HG03196 (cell line): Measurements from ENCODE around the gene TEX13C.
"Not testable (repeated sequence)": the region's sequence is repeated elsewhere in the genome, so short reads cannot be mapped to it uniquely, and the experiment has no call there.

ENCODE experiments used
- ATAC-seq: cut with Tn5 transposase; IDR thresholded peaks from one replicate; pipeline ENCODE4 v1.9.1; 2021; ENCODE audit not compliant: unreplicated experiment

The TEX13C gene

DNA sequence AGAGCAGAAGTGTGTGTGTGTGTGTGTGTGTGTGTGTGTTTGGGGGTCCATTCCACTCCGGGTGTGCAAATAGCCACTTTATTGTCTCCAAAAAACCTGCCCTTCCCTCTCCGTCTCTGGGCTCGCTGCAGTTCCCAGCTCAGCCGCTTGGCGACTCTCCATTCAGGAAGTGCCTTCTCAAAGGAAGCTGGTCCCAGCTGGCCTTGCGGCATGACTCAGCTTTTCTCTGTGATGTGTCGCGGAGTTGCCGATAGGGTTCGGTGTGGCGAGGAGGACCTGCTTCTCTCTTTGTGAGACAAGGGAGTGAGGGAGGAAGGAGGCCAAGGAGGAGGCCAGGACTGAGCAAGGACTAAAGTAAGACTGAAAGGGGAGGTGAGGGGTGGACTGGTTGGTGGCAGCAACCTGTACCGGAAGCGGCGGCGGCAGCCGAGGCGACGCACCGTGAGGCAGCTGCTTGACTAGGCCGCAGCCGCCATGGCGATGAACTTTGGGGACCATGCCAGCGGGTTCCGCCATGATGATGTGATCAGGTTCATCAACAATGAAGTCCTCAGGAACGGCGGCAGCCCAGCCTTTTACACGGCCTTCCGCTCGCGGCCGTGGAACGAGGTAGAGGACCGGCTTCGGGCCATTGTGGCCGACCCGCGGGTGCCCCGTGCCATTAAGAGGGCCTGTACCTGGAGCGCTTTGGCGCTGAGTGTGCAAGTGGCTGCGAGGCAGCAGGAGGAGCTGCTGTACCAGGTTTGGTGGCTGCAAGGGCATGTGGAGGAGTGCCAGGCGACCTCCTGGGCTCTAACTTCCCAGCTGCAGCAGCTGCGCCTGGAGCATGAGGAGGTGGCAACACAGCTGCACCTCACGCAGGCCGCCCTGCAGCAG, at the start of gene TEX13C:
TSS of gene TEX13C (plus strand) at position 226 of the 876 bp plus-strand sequence. CDS start at position 475, 249 bp downstream.
- ATAC-seq = no peak

DNA sequence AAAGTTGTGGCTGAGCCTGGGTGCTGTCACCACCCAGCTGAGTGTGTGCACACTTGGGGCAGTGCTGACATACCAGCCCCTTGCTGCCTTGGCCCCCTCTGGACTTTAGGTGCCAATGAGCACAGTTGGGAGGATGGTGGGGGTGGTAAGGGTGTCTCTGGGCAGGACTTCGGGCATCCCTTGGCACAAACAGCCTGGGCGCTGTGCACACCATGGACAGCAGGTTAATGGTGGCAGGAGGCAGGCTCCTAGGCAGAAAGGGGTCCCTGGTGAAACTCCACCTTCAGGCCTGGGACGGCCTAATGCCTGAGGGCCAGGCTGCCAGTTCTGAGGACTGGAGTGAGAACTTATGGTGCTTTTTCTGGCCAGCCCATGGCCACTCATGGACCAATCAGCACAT, 32.4 kb upstream of the TEX13C start:
- ATAC-seq = no peak

DNA sequence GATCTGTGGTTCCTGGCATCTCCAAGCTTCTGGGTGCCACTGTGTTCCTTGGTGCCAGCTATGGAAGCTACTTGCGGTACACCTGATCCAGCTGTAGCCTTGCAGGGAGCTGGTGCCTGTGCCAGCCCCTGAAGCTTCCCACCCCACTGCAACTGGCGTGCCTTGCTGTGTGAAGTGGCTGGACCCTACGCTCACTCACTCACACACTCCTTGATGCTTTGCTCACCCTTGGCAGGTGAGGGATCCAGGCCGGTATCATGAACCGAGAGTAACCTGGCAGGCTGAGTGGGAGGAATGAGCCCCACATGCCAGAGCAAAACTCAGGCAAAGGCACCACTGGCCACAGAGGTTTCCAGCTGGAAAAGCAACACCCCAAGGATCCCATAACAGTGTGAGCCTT, 31.3 kb upstream of the TEX13C start:
- ATAC-seq = no peak

DNA sequence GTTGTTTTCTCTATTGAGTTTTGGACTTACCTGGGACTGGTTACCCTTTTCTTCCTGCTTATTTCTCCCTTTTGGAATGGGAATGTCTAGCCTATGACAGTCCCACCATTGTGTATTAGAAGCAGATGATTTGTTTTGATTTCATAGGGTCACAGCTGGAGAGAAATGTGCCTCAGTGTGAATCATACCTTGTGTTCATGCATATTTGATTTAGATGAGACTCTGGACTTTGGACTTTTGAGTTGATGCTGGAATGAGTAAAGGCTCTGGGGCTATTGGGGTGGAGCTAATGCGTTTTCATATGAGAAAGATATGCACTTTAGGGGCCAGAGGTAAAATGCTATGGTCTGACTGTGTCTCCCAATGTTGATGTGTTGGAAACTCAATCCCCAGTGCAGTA, 30.5 kb upstream of the TEX13C start:
- ATAC-seq = no peak

DNA sequence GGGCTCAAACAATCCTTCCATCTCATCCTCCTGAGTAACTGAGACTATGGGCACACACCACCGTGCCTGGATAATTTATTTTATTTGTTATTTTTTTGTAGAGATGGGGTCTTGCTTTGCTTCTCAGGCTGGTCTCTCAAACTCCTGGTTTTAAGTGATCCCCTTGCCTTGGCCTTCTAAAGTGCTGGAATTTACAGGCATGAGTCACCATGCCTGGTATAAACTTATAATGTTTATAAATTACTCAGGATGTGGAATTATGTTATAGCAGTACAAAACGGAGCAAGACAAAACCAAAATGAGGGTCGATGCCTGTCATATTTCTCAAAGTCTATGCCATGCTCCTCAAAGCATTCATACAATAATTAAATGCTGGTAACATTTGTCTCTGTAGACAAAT, 29.8 kb upstream of the TEX13C start:
- ATAC-seq = no peak

DNA sequence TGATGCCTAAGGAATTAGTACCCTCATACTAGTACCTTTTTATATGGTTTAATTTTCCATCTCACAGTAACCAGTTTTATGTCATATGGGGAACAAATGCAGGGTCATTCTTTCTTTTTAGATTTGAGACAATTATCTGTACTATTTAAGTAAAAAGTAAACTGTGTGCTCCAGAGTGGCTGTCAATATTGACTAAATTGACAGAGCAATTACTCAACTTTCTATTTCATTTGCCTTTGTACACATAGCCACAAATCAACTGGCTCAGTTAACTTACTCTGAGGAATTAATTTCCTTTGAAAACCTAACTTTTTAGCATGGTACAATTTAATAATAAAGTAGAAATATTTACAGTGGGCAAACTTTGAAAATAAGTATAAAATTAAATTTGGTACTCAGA, 28.5 kb upstream of the TEX13C start:
- ATAC-seq = no peak

DNA sequence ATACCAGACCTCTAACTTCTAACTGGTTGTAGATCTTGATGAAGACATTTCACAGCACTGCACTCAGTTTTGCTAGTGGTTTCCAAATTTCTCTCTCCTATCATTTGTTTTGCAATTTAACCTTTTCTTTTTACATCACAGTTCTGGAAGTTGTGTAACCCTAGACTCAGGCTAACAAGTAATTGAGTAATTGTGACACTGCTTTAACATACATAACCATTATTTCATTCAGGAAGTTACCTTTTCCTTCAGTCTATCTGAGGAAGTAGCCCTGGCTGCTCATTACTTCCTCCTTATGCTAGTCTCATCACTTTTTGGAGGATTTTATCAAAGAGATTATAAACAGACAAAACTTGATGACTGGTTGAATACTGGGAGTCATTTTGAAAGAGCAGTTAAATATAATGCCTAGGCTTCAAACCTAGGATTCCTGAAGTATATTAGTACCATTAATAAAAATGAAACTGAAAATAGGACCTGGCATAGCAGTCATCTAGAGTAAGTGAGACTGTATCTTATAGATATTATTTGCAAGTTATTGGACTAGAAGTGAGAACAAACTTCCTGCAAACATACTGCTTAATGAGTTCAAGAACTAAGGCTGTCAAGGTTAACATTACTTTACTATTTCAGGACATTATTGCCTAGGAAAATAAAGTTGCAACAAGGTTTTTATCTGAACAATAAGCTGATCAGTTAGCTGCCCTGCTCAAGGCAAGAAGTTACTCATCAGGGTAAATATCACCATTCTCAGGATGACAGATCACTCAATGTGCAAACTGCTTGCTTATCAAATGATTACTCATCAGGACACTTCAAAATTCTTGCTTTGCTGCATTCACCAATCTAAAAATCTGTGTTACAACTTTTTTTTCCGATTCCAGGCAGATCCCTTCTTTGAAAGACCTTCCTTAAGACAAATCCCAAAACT, 25.6 kb upstream of the TEX13C start:
- peak; percentile 69 for ATAC-seq

DNA sequence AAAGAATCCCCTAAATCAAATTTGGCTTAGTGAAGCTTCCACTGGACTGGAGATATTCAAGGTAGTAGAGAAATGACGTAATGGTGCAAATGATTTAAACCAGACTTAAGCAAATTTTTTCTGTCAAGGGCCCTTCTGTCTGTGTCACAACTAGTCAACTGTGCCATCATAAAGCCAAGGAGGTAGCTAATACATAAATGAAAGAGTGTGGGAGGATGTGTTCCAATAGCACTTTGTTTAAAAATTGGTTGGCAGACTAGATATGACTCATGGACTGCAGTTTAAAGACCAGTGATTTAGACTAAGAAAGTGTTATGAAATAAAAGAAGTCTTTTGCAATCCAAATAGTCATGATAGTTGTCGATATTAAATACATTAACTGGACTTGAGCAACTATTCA, 24.3 kb upstream of the TEX13C start:
- ATAC-seq = peak; percentile 90

DNA sequence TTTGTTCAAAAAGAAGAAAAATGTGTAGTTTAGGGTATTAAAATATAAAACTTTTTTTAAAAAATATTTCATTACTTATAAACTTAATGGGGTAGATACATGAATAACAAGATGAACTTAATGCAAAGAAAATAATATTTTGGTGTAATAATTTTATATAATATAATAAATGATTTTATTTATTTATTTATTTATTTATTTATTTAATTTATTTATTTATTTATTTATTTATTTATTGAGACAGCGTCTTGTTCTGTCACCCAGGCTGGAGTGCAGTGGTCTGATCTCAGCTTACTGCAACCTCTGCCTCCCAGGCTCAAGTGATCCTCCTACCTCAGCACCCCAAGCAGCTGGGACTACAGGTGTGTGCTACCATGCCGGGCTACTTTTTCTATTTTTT, 20.8 kb upstream of the TEX13C start:
- ATAC-seq = no peak

DNA sequence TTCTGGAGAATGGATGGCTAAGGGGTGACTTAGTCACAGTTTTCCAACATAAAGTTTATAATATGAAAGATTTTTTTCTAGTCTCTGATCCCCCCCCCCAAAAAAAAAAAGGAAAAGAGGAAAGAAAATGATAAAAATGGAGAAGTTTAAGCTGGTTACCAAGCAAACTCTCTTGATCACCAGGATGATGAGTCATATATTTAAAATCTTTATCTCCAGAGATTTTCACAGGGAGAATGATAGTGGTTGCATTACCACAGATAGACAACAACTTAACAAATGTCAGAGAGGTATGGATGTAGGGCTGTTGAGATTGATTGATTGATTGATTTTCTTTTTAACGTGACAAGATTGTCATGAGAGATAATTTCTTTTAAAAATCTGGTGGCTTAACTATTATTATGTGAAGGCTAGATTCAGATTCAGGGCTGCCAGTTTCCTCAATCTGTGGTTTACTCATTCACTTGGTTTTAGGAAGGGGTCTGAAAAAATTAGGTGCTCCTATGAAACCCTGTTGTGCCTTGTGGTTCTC, 13.3 kb upstream of the TEX13C start:
- no peak for ATAC-seq

DNA sequence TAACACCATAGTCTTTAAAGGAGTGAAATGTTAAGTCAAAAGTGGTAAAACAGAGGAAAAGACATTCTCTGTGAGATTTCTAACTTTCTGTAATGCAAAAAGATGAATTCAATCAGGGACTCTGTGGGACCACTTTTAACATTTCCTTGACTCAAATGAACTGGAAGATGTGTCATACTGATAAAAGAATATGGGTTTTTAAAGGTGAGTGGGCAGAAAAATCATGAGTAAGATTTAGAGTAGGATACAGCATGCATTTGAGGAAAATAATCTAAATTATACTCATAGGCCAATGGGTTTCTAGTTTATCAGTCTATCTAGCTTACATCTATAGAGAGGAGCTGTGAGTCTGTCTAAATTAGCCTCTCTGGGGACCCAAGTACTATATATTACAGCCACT, 11.0 kb upstream of the TEX13C start:
- no peak for ATAC-seq

DNA sequence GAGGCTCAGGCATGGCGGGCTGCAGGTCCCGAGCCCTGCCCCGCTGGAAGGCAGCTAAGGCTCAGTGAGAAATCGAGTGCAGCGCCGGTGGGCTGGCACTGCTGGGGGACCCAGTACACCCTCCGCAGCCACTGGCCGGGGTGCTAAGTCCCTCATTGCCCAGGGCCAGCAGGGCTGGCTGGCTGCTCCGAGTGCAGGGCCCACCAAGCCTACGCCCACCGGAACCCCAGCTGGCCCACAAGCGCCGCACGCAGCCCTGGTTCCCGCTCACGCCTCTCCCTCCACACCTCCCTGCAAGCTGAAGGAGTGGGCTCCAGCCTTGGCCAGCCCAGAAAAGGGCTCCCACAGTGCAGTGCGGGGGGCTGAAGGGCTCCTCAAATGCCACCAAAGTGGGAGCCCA, 505 bp upstream of the TEX13C start:
- ATAC-seq = not testable (repeated sequence)

DNA sequence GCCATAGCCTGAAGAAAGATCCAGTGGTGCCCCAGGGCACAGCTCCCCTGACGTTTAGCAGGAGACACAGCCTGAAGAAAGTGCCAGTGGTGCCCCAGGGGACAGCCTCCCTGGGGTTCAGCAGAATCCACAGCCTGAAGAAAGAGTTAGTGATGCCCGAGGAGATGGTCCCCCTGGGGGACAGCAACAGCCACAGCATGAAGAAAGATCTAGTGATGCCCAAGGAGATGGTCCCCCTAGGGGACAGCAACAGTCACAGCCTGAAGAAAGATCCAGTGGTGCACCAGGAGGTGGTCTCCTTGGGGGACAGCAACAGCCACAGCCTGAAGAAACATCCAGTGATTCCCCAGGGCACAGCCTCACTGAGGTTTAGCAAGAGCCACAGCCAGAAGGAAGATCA, 2.8 kb downstream of the TEX13C start:
- ATAC-seq = no peak

DNA sequence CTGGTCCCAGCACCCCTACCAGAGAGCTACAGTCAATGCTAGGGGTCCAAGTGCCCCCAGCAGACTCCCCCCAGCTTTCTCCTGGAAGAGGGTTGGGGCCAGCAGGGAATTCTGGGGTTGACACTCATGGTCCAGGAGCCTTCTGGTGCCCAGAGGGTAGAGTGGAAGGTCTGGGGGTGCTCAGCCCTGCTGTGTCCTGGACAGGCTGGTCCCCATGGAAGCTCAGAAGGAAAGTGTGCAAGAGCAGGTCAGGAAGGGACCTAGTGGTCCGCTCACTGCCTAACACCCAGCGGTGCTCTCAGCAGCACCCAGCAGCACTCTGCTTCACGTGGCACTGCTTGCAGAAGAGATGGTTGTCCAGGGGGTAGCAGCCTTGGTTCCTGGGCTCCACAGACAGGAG, 6.9 kb downstream of the TEX13C start:
- no peak for ATAC-seq

DNA sequence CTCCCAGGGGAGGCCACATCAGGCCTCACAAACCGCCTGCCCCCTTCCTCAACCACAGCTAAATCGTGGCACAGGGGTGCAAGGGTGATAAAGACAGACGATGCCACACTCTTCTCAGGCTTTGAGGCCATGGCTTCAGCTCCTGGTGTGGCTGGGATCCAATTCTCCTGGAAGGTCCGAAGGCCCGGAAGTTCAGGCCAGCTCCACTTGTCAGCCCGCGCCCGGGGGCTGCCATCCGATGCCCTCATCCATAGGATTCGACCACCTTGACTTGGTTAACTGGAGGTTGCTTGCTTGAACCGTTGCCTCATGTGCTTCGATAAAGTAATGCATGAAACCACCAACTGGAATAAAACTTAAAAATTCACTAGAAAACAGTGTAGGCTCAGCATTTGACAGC, 8.2 kb downstream of the TEX13C start:
- ATAC-seq = no peak

DNA sequence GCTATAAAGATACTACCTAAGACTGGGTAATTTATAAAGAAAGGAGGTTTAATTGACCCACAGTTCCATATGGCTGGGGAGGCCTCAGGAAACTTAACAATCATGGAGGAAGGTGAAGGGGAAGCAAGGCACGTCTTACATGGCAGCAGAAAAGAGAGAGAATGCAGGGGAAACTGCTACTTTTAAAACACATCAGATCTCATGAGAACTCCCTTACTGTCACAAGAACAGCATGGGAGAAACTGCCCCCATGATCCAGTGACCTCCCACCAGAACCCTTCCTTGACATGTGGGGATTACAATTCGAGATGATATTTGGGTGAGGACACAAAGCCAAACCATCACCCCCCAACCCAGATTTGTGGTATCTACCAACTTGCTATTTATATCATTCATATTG, 13.9 kb downstream of the TEX13C start:
- no peak for ATAC-seq

DNA sequence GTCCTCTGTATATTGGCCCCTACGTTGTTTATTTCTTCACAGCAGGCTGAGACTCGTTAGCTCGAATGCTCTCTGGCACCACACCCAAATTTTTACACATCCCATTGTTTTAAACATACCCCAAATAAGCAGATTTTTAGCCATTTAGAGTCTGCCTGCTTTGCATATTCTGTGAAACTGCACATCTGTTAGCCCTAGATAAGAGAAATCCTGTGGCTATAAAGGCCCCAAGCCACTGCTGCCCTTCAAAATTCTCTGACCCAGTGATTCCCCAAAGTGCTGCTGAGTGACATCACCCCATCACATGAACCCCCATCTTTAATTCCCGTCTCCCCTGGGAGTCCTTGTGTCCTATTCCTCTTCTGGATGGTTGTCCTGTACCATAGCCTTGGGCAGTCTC, 20.8 kb downstream of the TEX13C start:
- ATAC-seq = no peak

DNA sequence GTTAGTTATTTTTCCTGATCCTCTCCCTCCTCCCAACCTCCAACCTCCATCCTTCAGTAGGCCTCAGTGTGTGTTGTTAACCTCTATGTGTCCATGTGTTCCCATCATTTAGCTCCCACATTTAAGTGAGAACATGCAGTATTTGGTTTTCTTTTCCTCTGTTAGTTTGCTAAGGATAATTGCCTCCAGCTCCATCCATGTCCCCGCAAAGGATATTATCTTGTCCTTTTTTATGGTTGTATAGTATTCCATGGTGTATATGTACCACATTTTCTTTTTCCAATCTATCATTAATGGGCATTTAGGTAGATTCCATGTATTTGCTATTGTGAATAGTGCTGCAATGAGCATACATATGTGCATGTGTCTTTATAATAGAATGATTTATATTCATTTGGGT, 54.5 kb downstream of the TEX13C start:
- no peak for ATAC-seq
